Naive thymus-derived CD4-positive, alpha-beta T cell (primary cell): ENCODE measurements around the gene FSTL5. TPM values are rescaled to one million over a fixed set of nuclear protein-coding genes. Genes with fewer than 3 reads are reported as not detected.
A peak's percentile ranks its signal among the peaks of the same experiment; 100 is the strongest.

ENCODE experiments used
- ATAC-seq: fragments of 150-1000 bp; cut with Tn5 transposase; 2 replicates; pipeline ENCODE4 v1.10.0; 2021; ENCODE audit warnings: mild to moderate bottlenecking, moderate library complexity
- CTCF ChIA-PET: fragments of 350-600 bp; sonication (Branson Sonifier 250); formaldehyde crosslinking; loops from one replicate; lab custom pipeline; 2021; ENCODE audit warnings: antibody characterized with exemption; lab: Charles Lee
- POLR2A ChIA-PET: fragments of 350-600 bp; sonication (Branson Sonifier 250); formaldehyde crosslinking; loops from one replicate; lab custom pipeline; 2021; ENCODE audit warnings: antibody characterized with exemption, inconsistent platforms; lab: Charles Lee
- DNase-seq, 9 donors: peaks; one replicate each; pipeline versions ENCODE4 v3.0.0 to v3.0.0-alpha.2; 2020 to 2022; ENCODE audit warnings: mixed read lengths in 1 of 9
- H3K27ac ChIP-seq: one replicate; pipeline ENCODE4 v1.7.0; 2013; ENCODE audit warnings: mild to moderate bottlenecking, low read depth, low read length, moderate library complexity
- H3K27me3 ChIP-seq, 2 donors: one replicate each; pipeline ENCODE4 v1.7.0; 2013; ENCODE audit warnings: low read length in 2 of 2, mild to moderate bottlenecking in 2 of 2, moderate library complexity in 2 of 2; ENCODE audit not compliant: control insufficient read depth in 2 of 2, insufficient read depth in 2 of 2
- H3K36me3 ChIP-seq, 3 experiments: 1 replicate in 2 of 3; 2 replicates in 1 of 3; pipeline ENCODE4 v1.7.0; 2013; ENCODE audit warnings: low read length in 3 of 3, mild to moderate bottlenecking in 3 of 3, moderate library complexity in 1 of 3; ENCODE audit not compliant: insufficient read depth in 3 of 3, control insufficient read depth in 2 of 3
- H3K4me1 ChIP-seq, 2 donors: one replicate each; pipeline ENCODE4 v1.7.0; 2013; ENCODE audit warnings: low read length in 2 of 2, mild to moderate bottlenecking in 2 of 2, moderate library complexity in 1 of 2; ENCODE audit not compliant: control insufficient read depth in 2 of 2, insufficient read depth in 2 of 2
- H3K4me3 ChIP-seq: 2 replicates; pipeline ENCODE4 v1.7.0; 2013; ENCODE audit warnings: mild to moderate bottlenecking, low read length
- H3K9me3 ChIP-seq, 3 experiments: 1 replicate in 2 of 3; 2 replicates in 1 of 3; pipeline ENCODE4 v1.7.0; 2013; ENCODE audit warnings: low read length in 3 of 3; ENCODE audit not compliant: control insufficient read depth in 2 of 3
- H3K27ac Mint-ChIP-seq, 9 donors: one replicate each; pipeline ENCODE4 v1.8.0; 2020 to 2022; ENCODE audit warnings: mixed read lengths in 9 of 9, mild to moderate bottlenecking in 8 of 9, moderate library complexity in 5 of 9, inconsistent platforms in 2 of 9
- H3K27me3 Mint-ChIP-seq, 5 donors: one replicate each; pipeline ENCODE4 v1.8.0; 2021 to 2022; ENCODE audit warnings: mixed read lengths in 5 of 5, mild to moderate bottlenecking in 1 of 5
- H3K36me3 Mint-ChIP-seq, 5 donors: one replicate each; pipeline ENCODE4 v1.8.0; 2020 to 2022; ENCODE audit warnings: mixed read lengths in 5 of 5, mild to moderate bottlenecking in 3 of 5, inconsistent platforms in 1 of 5
- H3K4me1 Mint-ChIP-seq, 7 donors: one replicate each; pipeline ENCODE4 v1.8.0; 2020 to 2022; ENCODE audit warnings: mixed read lengths in 7 of 7, mild to moderate bottlenecking in 3 of 7, inconsistent platforms in 1 of 7
- H3K4me3 Mint-ChIP-seq, 10 donors: one replicate each; pipeline ENCODE4 v1.8.0; 2020 to 2022; ENCODE audit warnings: mild to moderate bottlenecking in 10 of 10, mixed read lengths in 10 of 10, moderate library complexity in 6 of 10, inconsistent platforms in 2 of 10
- H3K9me3 Mint-ChIP-seq, 11 donors: one replicate each; pipeline ENCODE4 v1.8.0; 2020 to 2022; ENCODE audit warnings: mixed read lengths in 11 of 11, mild to moderate bottlenecking in 4 of 11, inconsistent platforms in 1 of 11, moderate library complexity in 1 of 11
- intact Hi-C, 2 donors: fragments of 100-400 bp; cut with micrococcal nuclease; formaldehyde crosslinking; loops; one replicate each; pipeline ENCODE4 v1.15.1; 2023
- polyA plus RNA-seq, 2 donors: library from polyadenylated mRNA; unstranded; fragments of 300-500 nt; fragmentation: Illumina TruSeq; gene quantifications; one replicate each; pipeline ENCODE4 v1.2.3, GENCODE V29; 2021
- total RNA-seq, 6 experiments: library from RNA in 5 of 6; stranded (reverse) in 5 of 6; gene quantifications; 1 replicate in 5 of 6; 2 replicates in 1 of 6; pipeline ENCODE4 v1.2.3 and lab custom pipeline; 2021 to 2026

Gene FSTL5
- total and polyA plus RNA-seq, 7 experiments from 2014 or later: not detected

DNA sequence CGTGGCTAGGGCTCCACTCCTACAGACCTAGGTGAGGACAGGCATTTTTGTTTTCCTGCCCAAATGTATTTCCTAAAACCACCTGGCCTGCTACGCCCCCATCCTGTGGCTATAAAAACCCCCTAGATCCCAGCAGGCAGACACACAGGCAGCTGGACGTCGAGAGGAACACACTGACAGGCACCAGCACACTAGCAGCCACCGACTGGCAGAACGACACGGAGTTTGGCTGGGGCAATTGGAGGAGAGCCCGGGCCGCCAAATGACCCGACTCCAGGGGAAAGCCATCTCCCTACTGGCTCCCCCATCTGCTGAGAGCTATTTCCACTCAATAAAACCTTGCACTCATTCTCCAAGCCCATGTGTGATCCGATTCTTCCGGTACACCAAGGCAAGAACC is 516.0 kb downstream of the FSTL5 start:
- intact Hi-C loops: no loop called here
- peaks cover 0 to 4% (median 0%) of the 10 kb centered on the region in 7 donors for H3K4me1 Mint-ChIP-seq
- H3K4me3 Mint-ChIP-seq: no peak overlapping the region
- no peak overlapping the region for H3K27ac Mint-ChIP-seq
- ATAC-seq: no peak
- ChIA-PET POLR2A (no interaction called here), CTCF (no interaction called here)
- Histone ChIP-seq H3K27ac (no peak overlapping the region), H3K9me3 (no peaks in the 10 kb centered on the region), H3K4me1 (no peaks in the 10 kb centered on the region), H3K27me3 (no peaks in the 10 kb centered on the region), H3K4me3 (no peak overlapping the region), H3K36me3 (no peaks in the 10 kb centered on the region)
- no peaks in the 10 kb centered on the region for H3K36me3 Mint-ChIP-seq
- peaks cover 0 to 31% (median 2%) of the 10 kb centered on the region in 11 donors for H3K9me3 Mint-ChIP-seq
- H3K27me3 Mint-ChIP-seq: no peaks in the 10 kb centered on the region
- DNase-seq: no peak

DNA sequence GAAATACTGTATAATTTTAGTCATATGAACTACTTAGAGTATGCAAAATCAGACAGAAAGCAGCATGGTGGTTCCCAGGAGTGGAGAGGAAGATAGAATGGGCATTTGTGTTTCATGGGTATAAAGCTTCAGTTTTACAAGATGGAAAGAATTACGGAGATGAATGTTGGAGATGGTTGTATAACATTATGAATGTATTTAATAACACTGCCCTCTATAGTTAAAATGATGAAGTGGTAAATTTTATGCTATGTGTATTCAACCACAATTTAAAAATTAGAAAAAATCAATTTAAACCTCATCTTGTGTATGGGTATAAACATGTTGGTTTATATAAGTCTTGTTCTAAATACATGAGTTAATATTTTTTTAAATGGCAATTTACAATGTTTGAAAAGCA is 521.1 kb downstream of the FSTL5 start:
- H3K27me3 Mint-ChIP-seq: no peaks in the 10 kb centered on the region
- H3K27ac Mint-ChIP-seq: no peak overlapping the region
- H3K4me1 Mint-ChIP-seq: peaks cover 0 to 2% (median 0%) of the 10 kb centered on the region in 7 donors
- intact Hi-C loops: no loop called here
- peaks cover 0 to 32% (median 3%) of the 10 kb centered on the region in 11 donors for H3K9me3 Mint-ChIP-seq
- Histone ChIP-seq H3K27ac (no peak overlapping the region), H3K9me3 (no peaks in the 10 kb centered on the region), H3K4me3 (no peak overlapping the region), H3K36me3 (no peaks in the 10 kb centered on the region), H3K27me3 (no peaks in the 10 kb centered on the region), H3K4me1 (no peaks in the 10 kb centered on the region)
- no peak for ATAC-seq
- POLR2A ChIA-PET: no interaction called here
- DNase-seq: no peak
- H3K4me3 Mint-ChIP-seq: no peak overlapping the region
- no peaks in the 10 kb centered on the region for H3K36me3 Mint-ChIP-seq
- CTCF ChIA-PET: no interaction called here

DNA sequence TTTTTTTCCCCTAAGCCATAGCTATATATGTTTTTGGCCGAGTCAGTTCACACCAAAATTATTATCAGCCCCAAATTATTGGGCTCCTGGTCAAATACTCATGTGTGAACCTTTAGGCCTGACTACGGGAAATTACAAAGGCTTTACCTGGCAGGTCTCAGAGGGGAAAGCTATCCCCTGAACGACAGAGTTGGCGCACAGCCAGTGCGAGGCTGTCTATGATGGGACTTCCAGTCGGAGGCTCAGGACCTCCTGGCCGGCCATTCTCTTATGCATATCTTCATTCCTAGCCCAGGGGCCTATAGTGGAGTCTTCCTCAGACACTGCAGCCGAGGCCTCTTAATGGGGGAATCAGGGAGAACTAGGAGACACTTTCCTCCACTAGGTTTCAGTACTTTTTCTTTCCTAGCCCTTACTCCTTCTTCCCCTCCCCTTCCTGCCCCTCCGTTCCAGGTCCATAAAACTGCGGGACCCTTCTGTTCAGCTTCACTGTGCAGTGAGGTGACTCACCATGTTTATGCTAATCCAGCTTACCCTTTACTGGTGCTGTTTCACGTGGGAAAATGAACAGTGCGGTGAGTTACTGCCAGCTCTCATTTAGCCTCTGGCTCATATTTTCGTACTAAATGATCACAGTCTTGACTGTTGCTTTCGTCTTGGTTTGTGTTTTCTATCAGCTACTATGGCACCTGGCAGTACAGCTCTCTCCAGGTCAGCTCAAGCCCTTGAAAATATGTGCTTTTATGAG is 533.9 kb downstream of the FSTL5 start:
- CTCF ChIA-PET: no interaction called here
- Mint-ChIP-seq H3K4me1 (no peaks in the 10 kb centered on the region), H3K36me3 (no peaks in the 10 kb centered on the region), H3K27ac (no peak overlapping the region), H3K27me3 (no peaks in the 10 kb centered on the region), H3K4me3 (no peak overlapping the region), H3K9me3 (peaks cover 0 to 11% (median 3%) of the 10 kb centered on the region in 11 donors)
- POLR2A ChIA-PET: no interaction called here
- Histone ChIP-seq H3K9me3 (no peaks in the 10 kb centered on the region), H3K27ac (no peak overlapping the region), H3K4me1 (no peaks in the 10 kb centered on the region), H3K36me3 (no peaks in the 10 kb centered on the region), H3K27me3 (no peaks in the 10 kb centered on the region), H3K4me3 (no peak overlapping the region)
- DNase-seq (no peak), ATAC-seq (no peak)
- intact Hi-C loops: no loop called here

DNA sequence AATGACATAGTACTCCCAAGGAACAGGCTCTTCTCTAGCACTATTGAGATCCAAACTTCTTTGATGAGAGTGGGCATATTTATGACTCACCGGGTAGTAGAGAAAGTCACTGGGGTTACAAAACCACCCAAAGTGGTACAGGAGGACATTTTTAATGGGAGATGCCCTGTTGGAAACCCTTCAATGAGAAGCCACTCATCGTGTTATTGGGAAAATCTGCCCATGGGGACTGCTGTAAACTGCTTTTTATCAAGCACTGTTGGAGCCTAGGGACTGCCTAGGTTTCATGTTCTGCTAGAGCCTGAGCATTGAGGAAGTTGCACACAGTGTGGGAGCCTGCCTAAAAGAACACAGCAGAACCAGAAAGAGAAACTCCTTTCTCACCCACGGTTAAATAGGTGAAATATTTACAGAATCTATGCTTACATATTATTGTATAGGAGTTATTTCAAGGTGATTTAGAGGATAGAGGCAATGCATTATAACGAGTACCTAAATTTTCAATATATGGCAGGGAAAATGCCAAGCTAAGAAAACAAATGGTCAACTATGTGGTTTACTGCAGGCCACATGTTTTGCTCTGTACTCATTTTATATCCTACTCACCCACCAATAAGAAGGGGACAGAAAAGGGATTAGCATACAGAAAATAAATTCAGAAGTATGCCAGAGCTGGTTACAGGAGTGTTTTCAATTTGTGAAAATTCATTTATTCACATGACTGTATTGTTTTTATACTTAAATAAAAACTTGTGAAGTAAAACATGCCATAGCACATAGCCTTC is 559.1 kb downstream of the FSTL5 start:
- ChIA-PET CTCF (no interaction called here), POLR2A (no interaction called here)
- H3K4me3 Mint-ChIP-seq: no peak overlapping the region
- peak; percentile 54 for ATAC-seq
- Histone ChIP-seq H3K4me3 (no peak overlapping the region), H3K36me3 (no peaks in the 10 kb centered on the region), H3K27me3 (no peaks in the 10 kb centered on the region), H3K27ac (no peak overlapping the region), H3K9me3 (no peaks in the 10 kb centered on the region), H3K4me1 (no peaks in the 10 kb centered on the region)
- intact Hi-C loops: no loop called here
- no peaks in the 10 kb centered on the region for H3K4me1 Mint-ChIP-seq
- no peaks in the 10 kb centered on the region for H3K27me3 Mint-ChIP-seq
- peaks cover 0 to 15% (median 3%) of the 10 kb centered on the region in 11 donors for H3K9me3 Mint-ChIP-seq
- H3K36me3 Mint-ChIP-seq: no peaks in the 10 kb centered on the region
- H3K27ac Mint-ChIP-seq: no peak overlapping the region
- DNase-seq: no peak

DNA sequence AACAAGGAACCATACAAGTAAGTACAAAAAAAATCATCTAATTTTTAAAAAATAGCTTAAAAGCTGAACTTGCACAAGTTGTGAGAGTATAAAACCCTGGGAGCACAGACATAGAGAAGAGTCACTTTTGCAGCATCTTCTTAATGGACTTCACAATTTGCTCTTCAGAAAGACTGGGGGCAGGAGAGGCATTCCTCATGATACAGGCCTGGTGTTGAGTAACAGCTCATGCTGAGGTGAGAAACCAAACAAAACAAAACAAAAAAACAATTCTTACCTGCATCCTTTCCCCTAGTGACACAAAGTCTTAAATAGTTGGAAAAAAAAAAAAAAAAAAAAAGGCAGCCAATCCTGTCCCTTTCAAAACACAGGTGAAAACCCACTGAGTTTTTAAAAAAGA is 562.8 kb downstream of the FSTL5 start:
- H3K4me3 Mint-ChIP-seq: no peak overlapping the region
- no peaks in the 10 kb centered on the region for H3K27me3 ChIP-seq
- intact Hi-C loops: no loop called here
- ChIA-PET POLR2A (no interaction called here), CTCF (no interaction called here)
- H3K4me3 ChIP-seq: no peak overlapping the region
- no peak for ATAC-seq
- H3K27ac ChIP-seq: no peak overlapping the region
- no peaks in the 10 kb centered on the region for H3K36me3 Mint-ChIP-seq
- no peaks in the 10 kb centered on the region for H3K4me1 ChIP-seq
- no peaks in the 10 kb centered on the region for H3K27me3 Mint-ChIP-seq
- peaks cover 0 to 20% (median 4%) of the 10 kb centered on the region in 11 donors for H3K9me3 Mint-ChIP-seq
- DNase-seq: no peak
- H3K4me1 Mint-ChIP-seq: no peaks in the 10 kb centered on the region
- H3K27ac Mint-ChIP-seq: no peak overlapping the region
- H3K36me3 ChIP-seq: no peaks in the 10 kb centered on the region
- H3K9me3 ChIP-seq: no peaks in the 10 kb centered on the region

DNA sequence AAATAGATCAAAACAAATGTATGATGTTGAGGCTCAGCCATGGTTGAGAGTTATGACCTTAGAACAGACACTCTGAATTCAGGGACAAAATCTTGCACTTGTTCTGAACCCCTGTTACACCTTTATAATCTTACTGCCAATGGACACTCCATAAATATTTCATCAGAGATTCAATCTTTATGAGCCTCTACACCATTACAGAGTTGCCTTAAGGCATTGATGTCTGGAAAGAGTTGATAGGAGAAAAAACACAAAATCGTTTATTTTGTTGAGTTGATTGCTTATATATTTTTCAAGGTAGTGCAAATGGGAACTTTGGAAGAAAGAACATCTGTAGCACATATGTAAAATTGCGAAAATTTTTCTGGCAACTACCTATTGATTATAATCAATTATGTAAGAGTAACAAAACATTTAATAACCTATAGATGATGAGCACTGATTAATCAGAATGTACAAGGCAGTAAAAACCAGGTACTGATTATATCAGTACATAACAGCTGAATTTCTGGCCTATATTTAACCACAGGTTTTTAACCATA is 568.5 kb downstream of the FSTL5 start:
- H3K27me3 ChIP-seq: no peaks in the 10 kb centered on the region
- ATAC-seq: no peak
- DNase-seq: no peak
- intact Hi-C loops: no loop called here
- Mint-ChIP-seq H3K9me3 (peaks cover 0 to 11% (median 4%) of the 10 kb centered on the region in 11 donors), H3K27ac (no peak overlapping the region), H3K36me3 (no peaks in the 10 kb centered on the region), H3K4me1 (no peaks in the 10 kb centered on the region), H3K4me3 (no peak overlapping the region), H3K27me3 (no peaks in the 10 kb centered on the region)
- ChIA-PET CTCF (no interaction called here), POLR2A (no interaction called here)
- no peaks in the 10 kb centered on the region for H3K4me1 ChIP-seq
- H3K4me3 ChIP-seq: no peak overlapping the region
- H3K36me3 ChIP-seq: no peaks in the 10 kb centered on the region
- H3K27ac ChIP-seq: no peak overlapping the region
- H3K9me3 ChIP-seq: no peaks in the 10 kb centered on the region
